Measurements from ENCODE around the gene CBFA2T3.
"Not testable (repeated sequence)": the region's sequence is repeated elsewhere in the genome, so short reads cannot be mapped to it uniquely, and the experiment has no call there.

The CBFA2T3 gene

DNA sequence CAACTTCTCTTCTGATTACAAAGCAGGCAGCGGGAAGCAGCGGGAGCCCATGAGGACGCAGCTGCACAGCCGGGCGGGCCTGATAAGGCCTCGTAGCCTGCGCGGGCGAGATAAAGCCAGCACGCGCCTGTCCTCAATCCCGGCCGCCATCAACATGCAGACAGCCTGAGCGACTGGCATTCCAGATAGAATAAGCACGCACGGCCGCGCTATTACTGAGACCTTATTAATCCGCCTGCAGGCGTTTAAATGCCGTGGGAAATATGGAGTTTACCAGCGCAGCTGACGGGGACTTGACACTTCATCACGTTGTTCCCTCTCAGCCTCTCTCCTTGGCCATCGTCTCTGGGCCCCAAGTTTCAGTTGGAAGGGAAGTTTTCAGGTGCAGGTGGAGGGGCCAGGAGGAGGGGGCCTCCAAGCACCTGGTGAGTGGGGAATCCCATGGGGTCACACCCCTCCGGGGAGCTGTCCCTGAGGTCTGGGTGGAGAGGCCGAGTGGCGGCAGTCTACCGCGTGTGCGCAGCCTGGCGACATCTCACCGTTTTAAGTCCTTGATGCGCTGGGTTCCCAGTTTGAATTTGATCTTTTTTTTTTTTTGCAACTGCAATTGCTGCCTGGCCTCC, 27.3 kb upstream of the CBFA2T3 start:
- Histone ChIP-seq H3K9me3 (ENCODE audit: control insufficient read depth, low read length) (no peaks in the 10 kb centered on the region), H3K4me3 (ENCODE audit: insufficient read depth, low read depth, low read length) (no peak overlapping the region), H3K27ac (ENCODE audit: insufficient read depth, low read depth, low read length, poor library complexity, severe bottlenecking) (no peak overlapping the region), H3K27me3 (ENCODE audit: control insufficient read depth, insufficient read depth, low read length, poor library complexity, severe bottlenecking) (peaks cover 22% of the 10 kb centered on the region), H3K4me1 (ENCODE audit: control insufficient read depth, insufficient read depth, low read length) (no peaks in the 10 kb centered on the region), H3K36me3 (ENCODE audit: control insufficient read depth, insufficient read depth, low read length) (no peaks in the 10 kb centered on the region)
- WGBS, 2 experiments = 88% methylated on average over 34 of the region's 34 CpGs

DNA sequence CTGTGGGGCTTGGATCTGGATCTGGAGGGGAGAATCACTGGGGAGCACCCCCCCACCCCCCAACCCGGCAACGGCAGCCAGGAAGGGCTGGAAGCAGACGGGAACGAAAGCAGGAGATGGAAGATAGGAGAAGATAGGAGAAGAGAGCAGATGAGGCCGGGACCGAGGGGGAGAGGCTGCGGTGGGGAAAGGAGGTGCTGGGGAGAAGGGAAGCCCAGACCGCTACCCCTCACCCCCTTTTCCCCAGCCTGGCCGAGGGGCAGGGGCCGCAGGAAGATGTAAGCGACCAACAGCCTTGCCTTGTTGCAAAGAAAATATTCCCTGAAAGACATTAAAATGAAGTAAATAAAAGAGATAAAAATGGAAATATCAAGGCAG, 26.8 kb upstream of the CBFA2T3 start:
- Histone ChIP-seq H3K36me3 (ENCODE audit: control insufficient read depth, insufficient read depth, low read length) (no peaks in the 10 kb centered on the region), H3K27ac (ENCODE audit: insufficient read depth, low read depth, low read length, poor library complexity, severe bottlenecking) (no peak overlapping the region), H3K4me1 (ENCODE audit: control insufficient read depth, insufficient read depth, low read length) (no peaks in the 10 kb centered on the region), H3K27me3 (ENCODE audit: control insufficient read depth, insufficient read depth, low read length, poor library complexity, severe bottlenecking) (peaks cover 22% of the 10 kb centered on the region), H3K9me3 (ENCODE audit: control insufficient read depth, low read length) (no peaks in the 10 kb centered on the region), H3K4me3 (ENCODE audit: insufficient read depth, low read depth, low read length) (no peak overlapping the region)
- 84 to 90% methylated on average over 5 to 10 of the region's 11 CpGs for WGBS, 2 experiments

DNA sequence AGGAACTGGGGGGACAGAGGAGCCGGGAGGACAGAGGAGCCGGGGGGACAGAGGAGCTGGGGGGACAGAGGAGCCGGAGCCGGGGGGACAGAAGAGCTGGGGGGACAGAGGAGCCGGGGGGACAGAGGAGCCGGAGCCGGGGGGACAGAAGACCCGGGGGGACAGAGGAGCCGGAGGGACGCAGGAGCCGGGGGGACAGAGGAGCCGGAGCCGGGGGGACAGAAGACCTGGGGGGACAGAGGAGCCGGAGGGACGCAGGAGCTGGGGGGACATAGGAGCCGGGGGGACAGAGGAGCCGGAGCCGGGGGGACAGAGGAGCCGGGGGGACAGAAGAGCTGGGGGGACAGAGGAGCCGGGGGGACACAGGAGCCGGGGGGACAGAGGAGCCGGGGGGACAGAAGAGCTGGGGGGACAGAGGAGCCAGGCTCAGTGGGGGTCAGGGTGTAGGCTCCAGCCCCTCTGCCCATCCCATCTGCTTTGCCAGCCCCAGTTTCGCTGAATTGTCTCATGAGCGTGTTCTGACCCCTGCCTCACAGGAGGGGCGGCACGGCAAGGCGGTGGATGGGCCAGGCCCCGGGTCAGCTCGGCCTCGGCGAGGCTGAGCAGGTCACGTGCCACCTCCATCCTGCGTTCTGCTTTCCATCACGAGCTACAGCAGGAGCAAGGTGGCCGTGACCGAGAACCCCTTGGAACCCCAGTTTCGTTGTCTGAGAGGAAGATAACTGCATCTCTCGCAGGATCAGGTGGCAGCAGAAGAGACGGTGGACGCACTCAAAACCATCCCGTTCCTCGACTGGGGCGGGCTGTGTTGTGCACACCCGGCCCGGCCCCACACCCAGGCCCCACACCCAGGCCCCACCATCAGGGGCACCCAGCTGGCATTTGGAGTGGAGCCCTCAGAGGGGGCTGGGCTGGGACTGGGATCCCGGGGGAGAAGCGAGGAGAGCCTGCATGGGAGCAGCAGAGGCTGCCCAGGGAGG, 26.1 kb upstream of the CBFA2T3 start:
- Histone ChIP-seq H3K27ac (ENCODE audit: insufficient read depth, low read depth, low read length, poor library complexity, severe bottlenecking) (no peak overlapping the region), H3K4me3 (ENCODE audit: insufficient read depth, low read depth, low read length) (no peak overlapping the region), H3K27me3 (ENCODE audit: control insufficient read depth, insufficient read depth, low read length, poor library complexity, severe bottlenecking) (peaks cover 22% of the 10 kb centered on the region), H3K4me1 (ENCODE audit: control insufficient read depth, insufficient read depth, low read length) (no peaks in the 10 kb centered on the region), H3K9me3 (ENCODE audit: control insufficient read depth, low read length) (no peaks in the 10 kb centered on the region), H3K36me3 (ENCODE audit: control insufficient read depth, insufficient read depth, low read length) (no peaks in the 10 kb centered on the region)
- 79 to 82% methylated on average over 45 to 47 of the region's 47 CpGs for WGBS, 2 experiments

DNA sequence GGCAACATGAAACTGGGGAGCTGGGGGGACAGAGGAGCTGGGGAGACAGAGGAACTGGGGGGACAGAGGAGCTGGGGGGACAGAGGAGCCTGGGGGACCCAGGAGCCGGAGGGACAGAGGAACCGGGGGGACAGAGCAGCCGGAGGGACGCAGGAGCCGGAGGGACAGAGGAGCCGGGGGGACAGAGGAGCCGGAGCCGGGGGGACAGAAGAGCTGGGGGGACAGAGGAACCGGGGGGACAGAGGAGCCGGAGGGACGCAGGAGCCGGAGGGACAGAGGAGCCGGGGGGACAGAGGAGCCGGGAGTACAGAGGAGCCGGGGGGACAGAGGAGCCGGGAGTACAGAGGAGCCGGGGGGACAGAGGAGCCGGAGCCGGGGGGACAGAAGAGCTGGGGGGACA, 25.1 kb upstream of the CBFA2T3 start:
- not testable (repeated sequence) for H3K4me1 ChIP-seq (ENCODE audit: control insufficient read depth, insufficient read depth, low read length); H3K4me3 ChIP-seq (ENCODE audit: insufficient read depth, low read depth, low read length); H3K9me3 ChIP-seq (ENCODE audit: control insufficient read depth, low read length); H3K36me3 ChIP-seq (ENCODE audit: control insufficient read depth, insufficient read depth, low read length); H3K27ac ChIP-seq (ENCODE audit: insufficient read depth, low read depth, low read length, poor library complexity, severe bottlenecking)
- H3K27me3 ChIP-seq (ENCODE audit: control insufficient read depth, insufficient read depth, low read length, poor library complexity, severe bottlenecking) = peaks cover 22% of the 10 kb centered on the region
- 91 to 92% methylated on average over 8 to 13 of the region's 19 CpGs for WGBS, 2 experiments

DNA sequence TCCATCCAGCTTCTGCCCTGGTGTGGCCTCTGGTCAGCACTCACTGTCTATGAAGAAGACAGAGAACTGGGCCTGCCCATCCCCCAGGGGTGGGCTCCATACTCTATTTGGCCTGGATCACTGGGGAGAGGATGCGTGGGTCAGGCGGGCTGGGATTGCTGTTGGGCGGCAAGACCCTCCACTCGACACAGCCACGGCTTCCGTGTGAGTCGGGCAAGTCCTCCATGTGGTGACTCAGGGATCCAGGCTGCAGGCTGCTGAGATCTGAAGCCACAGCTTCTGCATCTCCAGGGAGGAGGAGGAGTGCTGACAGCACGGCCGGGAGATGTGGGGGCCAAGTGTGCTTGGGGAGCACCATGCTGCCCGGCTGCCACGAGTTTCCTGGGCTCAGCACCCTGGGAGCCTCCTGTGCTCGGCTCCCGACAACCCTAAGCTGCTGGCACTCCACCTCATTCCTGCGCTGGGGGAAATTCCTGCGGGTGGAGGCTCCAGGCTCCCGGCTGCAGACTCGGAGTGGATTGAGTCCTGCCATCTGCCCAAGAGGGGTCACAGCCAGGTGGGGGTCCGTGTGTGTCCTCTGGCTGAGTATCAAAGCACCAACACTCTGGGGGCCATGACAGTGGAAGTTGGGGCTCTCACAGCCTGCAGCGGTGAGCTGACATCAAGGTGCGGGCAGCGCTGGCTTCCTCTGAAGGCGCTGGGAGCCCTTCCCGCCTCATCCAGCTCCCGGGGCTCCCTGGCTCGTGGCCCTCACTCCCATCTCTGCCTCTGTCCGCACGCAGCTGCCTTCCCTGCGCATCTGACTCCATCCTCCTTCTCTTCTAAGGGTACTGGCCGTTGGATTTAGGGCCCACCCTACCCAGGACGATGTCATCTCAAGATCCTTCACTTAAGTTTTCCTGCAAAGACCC, 24.4 kb upstream of the CBFA2T3 start:
- H3K27me3 ChIP-seq (ENCODE audit: control insufficient read depth, insufficient read depth, low read length, poor library complexity, severe bottlenecking) = peaks cover 22% of the 10 kb centered on the region
- H3K4me3 ChIP-seq (ENCODE audit: insufficient read depth, low read depth, low read length) = no peak overlapping the region

DNA sequence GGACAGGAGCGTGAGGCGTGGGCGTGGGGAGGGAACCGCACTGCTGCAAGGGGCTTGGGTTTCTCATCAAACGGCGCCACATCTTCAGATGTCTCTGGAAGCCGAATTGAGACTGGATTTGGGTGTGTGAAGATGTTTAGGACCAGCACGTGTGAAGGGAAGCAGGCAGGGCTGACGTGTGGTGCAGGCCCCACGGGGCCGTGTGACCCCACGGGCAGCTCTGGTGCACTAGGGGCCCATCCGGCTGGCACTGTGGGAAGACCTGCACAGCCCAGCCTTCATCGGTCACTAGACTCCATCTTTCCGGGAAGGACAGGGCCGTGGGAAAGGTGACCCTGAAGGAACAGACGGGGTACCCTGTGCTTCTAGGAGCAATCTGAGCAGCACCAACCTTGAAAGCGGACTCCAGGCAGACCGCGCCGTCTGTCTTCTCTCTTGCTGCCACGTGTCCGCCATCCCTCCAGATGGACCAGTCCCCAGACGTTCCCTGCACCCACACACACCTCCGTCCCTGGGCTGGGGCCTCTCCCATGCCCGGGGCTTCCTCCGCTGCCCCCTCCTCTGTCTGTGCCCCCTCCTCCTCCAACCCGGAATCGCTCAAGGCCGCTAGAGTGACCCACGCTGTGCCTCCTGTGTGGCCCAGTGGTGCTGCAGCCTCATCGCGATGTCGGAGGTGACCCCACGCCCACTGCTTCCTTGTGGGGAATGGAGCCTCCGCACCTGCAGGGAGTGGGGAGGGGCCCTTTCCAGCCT, 23.4 kb upstream of the CBFA2T3 start:
- 89% methylated on average over 36 of the region's 36 CpGs for WGBS, 2 experiments
- peaks cover 7% of the 10 kb centered on the region for H3K4me1 ChIP-seq (ENCODE audit: control insufficient read depth, insufficient read depth, low read length)
- H3K27me3 ChIP-seq (ENCODE audit: control insufficient read depth, insufficient read depth, low read length, poor library complexity, severe bottlenecking) = peaks cover 22% of the 10 kb centered on the region

More for the DNA sequence above, 24.4 kb upstream of the CBFA2T3 start:
- no peak overlapping the region for H3K27ac ChIP-seq (ENCODE audit: insufficient read depth, low read depth, low read length, poor library complexity, severe bottlenecking)
- no peaks in the 10 kb centered on the region for H3K9me3 ChIP-seq (ENCODE audit: control insufficient read depth, low read length)
- H3K4me1 ChIP-seq (ENCODE audit: control insufficient read depth, insufficient read depth, low read length) = no peaks in the 10 kb centered on the region
- 30 to 33% methylated on average over 30 of the region's 30 CpGs for WGBS, 2 experiments
- no peaks in the 10 kb centered on the region for H3K36me3 ChIP-seq (ENCODE audit: control insufficient read depth, insufficient read depth, low read length)

DNA sequence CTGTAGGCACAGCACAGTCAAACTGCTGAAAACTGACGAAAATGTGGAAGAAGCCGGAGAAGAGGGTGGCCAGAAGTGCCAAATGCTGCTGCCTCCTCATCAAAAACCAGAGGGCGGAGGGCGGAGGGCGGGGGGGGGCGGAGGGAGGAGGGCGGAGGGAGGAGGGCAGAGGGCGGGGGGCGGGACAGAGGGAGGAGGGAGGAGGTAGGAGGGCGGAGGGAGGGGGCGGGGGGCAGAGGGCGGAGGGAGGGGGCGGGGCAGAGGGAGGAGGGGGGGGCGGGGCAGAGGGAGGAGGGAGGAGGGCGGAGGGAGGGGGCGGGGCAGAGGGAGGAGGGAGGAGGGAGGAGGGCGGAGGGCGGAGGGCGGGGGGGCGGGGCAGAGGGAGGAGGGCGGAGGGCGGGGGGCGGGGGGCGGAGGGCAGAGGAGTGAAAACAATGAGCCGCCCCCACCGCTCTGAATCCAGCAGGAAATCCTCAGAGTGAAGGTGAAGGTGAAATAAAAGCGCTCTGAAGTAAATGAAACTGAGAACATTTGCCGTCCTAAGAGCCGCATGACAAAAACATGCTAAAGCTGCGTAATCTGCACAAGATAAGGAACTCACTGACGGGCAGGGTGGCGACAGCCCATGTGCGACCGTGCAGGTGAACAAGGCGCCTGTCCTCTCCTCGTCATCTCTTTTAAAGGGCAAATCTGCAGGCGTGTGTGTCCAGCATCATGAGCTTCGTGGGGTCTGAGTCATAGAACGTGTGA, 22.6 kb upstream of the CBFA2T3 start:
- H3K4me3 ChIP-seq (ENCODE audit: insufficient read depth, low read depth, low read length) = no peak overlapping the region
- H3K27me3 ChIP-seq (ENCODE audit: control insufficient read depth, insufficient read depth, low read length, poor library complexity, severe bottlenecking) = peaks cover 22% of the 10 kb centered on the region
- no peak overlapping the region for H3K27ac ChIP-seq (ENCODE audit: insufficient read depth, low read depth, low read length, poor library complexity, severe bottlenecking)
- peaks cover 7% of the 10 kb centered on the region for H3K4me1 ChIP-seq (ENCODE audit: control insufficient read depth, insufficient read depth, low read length)
- no peaks in the 10 kb centered on the region for H3K9me3 ChIP-seq (ENCODE audit: control insufficient read depth, low read length)
- H3K36me3 ChIP-seq (ENCODE audit: control insufficient read depth, insufficient read depth, low read length) = no peaks in the 10 kb centered on the region
- 60 to 62% methylated on average over 18 to 19 of the region's 39 CpGs for WGBS, 2 experiments

More for the DNA sequence above, 23.4 kb upstream of the CBFA2T3 start:
- H3K36me3 ChIP-seq (ENCODE audit: control insufficient read depth, insufficient read depth, low read length) = no peaks in the 10 kb centered on the region
- H3K9me3 ChIP-seq (ENCODE audit: control insufficient read depth, low read length) = no peaks in the 10 kb centered on the region
- no peak overlapping the region for H3K4me3 ChIP-seq (ENCODE audit: insufficient read depth, low read depth, low read length)
- no peak overlapping the region for H3K27ac ChIP-seq (ENCODE audit: insufficient read depth, low read depth, low read length, poor library complexity, severe bottlenecking)

DNA sequence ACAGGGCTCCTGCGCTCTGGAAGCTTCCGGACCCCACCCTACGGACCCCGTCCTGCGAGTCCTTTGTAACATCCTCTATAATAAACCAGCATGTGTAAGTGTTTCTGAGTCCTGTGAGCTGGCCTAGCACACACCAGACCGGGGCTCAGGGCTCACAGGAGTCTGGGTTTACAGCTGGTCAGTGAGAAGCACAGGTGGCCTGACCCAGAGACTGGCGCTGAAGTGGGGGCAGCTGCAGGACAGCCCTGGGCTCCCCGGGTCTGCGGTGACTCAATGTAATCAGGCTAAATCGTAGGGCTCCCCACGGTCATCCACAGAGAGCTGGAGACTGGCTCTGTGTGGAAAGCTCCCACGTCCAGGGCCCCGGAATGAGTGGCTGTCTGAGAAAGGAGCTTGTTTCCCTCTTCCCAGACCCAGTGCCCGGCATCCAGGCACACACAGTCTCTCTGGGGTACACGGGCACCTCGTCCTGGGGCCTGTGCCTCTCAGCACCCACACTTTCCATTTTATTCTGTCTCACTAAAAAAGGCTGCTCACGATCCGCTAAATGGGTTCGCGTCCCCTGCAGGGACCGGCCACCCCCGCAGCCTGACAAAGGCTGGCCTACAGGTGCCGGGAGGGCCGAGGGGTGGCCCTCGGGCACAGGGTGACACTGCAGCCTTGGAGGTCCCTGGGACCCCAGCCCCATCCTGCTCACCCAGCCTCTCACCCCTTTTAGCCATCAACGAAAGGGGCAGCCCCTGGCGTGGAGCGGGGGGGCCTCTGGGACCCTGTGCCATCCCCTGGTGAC, 18.9 kb upstream of the CBFA2T3 start:
- no peaks in the 10 kb centered on the region for H3K9me3 ChIP-seq (ENCODE audit: control insufficient read depth, low read length)
- no peak overlapping the region for H3K4me3 ChIP-seq (ENCODE audit: insufficient read depth, low read depth, low read length)
- peaks cover 9% of the 10 kb centered on the region for H3K27me3 ChIP-seq (ENCODE audit: control insufficient read depth, insufficient read depth, low read length, poor library complexity, severe bottlenecking)
- H3K36me3 ChIP-seq (ENCODE audit: control insufficient read depth, insufficient read depth, low read length) = no peaks in the 10 kb centered on the region
- H3K27ac ChIP-seq (ENCODE audit: insufficient read depth, low read depth, low read length, poor library complexity, severe bottlenecking) = no peak overlapping the region
- WGBS, 2 experiments = 91 to 93% methylated on average over 28 of the region's 28 CpGs
- peaks cover 13% of the 10 kb centered on the region for H3K4me1 ChIP-seq (ENCODE audit: control insufficient read depth, insufficient read depth, low read length)
